Natural killer cell (primary cell): ENCODE measurements around the gene PAK2. TPM values are rescaled to one million over a fixed set of nuclear protein-coding genes. Genes with fewer than 3 reads are reported as not detected.

Experiments used
- ATAC-seq, 3 donors: fragments of 150-1000 bp in 2 of 3; fragments of 200-7000 bp in 1 of 3; cut with Tn5 transposase; 1 replicate in 1 of 3; 2 replicates in 2 of 3; pipeline ENCODE4 v1.10.0; 2021; ENCODE audit warnings: mild to moderate bottlenecking in 2 of 3, moderate library complexity in 2 of 3
- DNase-seq, 2 donors: peaks; one replicate each; pipeline versions ENCODE4 v3.0.0 to v3.0.0-alpha.2; 2013 to 2021; ENCODE audit warnings: mixed read lengths in 1 of 2
- H3K27ac ChIP-seq: one replicate; pipeline ENCODE4 v1.5.1; 2013; ENCODE audit warnings: mild to moderate bottlenecking, low read length
- H3K27me3 ChIP-seq: one replicate; pipeline ENCODE4 v1.6.1; 2013; ENCODE audit warnings: low read length; ENCODE audit not compliant: control insufficient read depth, insufficient read depth
- H3K36me3 ChIP-seq: one replicate; pipeline ENCODE4 v1.6.1; 2013; ENCODE audit warnings: low read length; ENCODE audit not compliant: control insufficient read depth, insufficient read depth
- H3K4me1 ChIP-seq: one replicate; pipeline ENCODE4 v1.6.1; 2013; ENCODE audit warnings: low read length; ENCODE audit not compliant: control insufficient read depth, insufficient read depth
- H3K4me3 ChIP-seq: one replicate; pipeline ENCODE4 v1.5.1; 2013; ENCODE audit warnings: low read length
- H3K9me3 ChIP-seq: one replicate; pipeline ENCODE4 v1.6.1; 2013; ENCODE audit warnings: low read length; ENCODE audit not compliant: control insufficient read depth, insufficient read depth
- H3K27ac Mint-ChIP-seq, 2 donors: one replicate each; pipeline ENCODE4 v1.8.0; 2022; ENCODE audit warnings: mild to moderate bottlenecking in 2 of 2, mixed read lengths in 2 of 2, moderate library complexity in 1 of 2
- H3K27me3 Mint-ChIP-seq, 2 donors: one replicate each; pipeline ENCODE4 v1.8.0; 2022; ENCODE audit warnings: low read depth in 2 of 2, mixed read lengths in 2 of 2
- H3K36me3 Mint-ChIP-seq: one replicate; pipeline ENCODE4 v1.8.0; 2022; ENCODE audit warnings: mixed read lengths
- H3K4me1 Mint-ChIP-seq, 2 donors: one replicate each; pipeline ENCODE4 v1.8.0; 2022; ENCODE audit warnings: mixed read lengths in 2 of 2
- H3K4me3 Mint-ChIP-seq: one replicate; pipeline ENCODE4 v1.8.0; 2022; ENCODE audit warnings: mild to moderate bottlenecking, moderate library complexity, mixed read lengths
- H3K9me3 Mint-ChIP-seq, 2 donors: one replicate each; pipeline ENCODE4 v1.8.0; 2022; ENCODE audit warnings: mixed read lengths in 2 of 2
- WGBS: methylation state at CpG from one replicate; pipeline ENCODE4 v1.1.7; 2013; ENCODE audit warnings: missing lambda C conversion rate; ENCODE audit not compliant: insufficient coverage; 5-methylcytosine and 5-hydroxymethylcytosine counted together
- intact Hi-C: fragments of 100-400 bp; cut with micrococcal nuclease; formaldehyde crosslinking; loops from one replicate; pipeline ENCODE4 v1.14.2; 2022
- total RNA-seq, 4 donors: library from RNA; stranded (reverse); fragments of 120-200 nt in 1 of 4; gene quantifications; one replicate each; pipeline versions ENCODE4 v1.2.3 to v1.2.4, GENCODE V29; 2013 to 2022
- TF ChIP-seq, protein P1 (sequence below): fragments of 200-600 bp; IDR thresholded peaks from one replicate; pipeline ENCODE4 v1.8.0; 2022; ENCODE audit warnings: antibody characterized with exemption

PAK2 gene
- total RNA-seq, 3 donors from 2014 or later (not counting 1 experiment from before 2014, with no cell fraction given) = 64.5 to 68.6 (median 66.4) TPM

DNA sequence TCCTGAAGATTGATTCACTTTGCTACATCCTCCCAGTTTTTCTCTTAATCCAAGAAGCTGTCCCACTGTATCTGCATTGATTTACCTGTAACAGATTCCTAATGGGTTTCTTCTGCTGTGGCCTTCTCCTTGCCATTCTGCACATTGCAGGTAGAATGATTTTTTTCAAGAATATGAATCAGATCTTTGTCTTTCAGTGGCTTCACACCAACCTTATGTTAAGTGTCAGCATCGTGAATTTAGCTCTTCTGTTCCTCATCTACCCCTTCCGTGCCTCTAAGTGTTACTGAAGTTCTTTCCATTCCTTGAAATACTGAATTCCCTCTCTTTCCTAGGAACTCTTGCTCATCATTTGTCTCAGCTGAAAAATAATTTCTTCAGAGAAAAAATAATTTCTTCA, 135.6 kb downstream of the PAK2 start:
- H3K4me3 ChIP-seq = no peak overlapping the region
- TF ChIP-seq, protein P1, sequence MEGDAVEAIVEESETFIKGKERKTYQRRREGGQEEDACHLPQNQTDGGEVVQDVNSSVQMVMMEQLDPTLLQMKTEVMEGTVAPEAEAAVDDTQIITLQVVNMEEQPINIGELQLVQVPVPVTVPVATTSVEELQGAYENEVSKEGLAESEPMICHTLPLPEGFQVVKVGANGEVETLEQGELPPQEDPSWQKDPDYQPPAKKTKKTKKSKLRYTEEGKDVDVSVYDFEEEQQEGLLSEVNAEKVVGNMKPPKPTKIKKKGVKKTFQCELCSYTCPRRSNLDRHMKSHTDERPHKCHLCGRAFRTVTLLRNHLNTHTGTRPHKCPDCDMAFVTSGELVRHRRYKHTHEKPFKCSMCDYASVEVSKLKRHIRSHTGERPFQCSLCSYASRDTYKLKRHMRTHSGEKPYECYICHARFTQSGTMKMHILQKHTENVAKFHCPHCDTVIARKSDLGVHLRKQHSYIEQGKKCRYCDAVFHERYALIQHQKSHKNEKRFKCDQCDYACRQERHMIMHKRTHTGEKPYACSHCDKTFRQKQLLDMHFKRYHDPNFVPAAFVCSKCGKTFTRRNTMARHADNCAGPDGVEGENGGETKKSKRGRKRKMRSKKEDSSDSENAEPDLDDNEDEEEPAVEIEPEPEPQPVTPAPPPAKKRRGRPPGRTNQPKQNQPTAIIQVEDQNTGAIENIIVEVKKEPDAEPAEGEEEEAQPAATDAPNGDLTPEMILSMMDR = no peak
- no peaks in the 10 kb centered on the region for H3K9me3 Mint-ChIP-seq
- H3K27me3 ChIP-seq = no peaks in the 10 kb centered on the region
- peaks cover 37% of the 10 kb centered on the region in 2 donors for H3K4me1 Mint-ChIP-seq
- intact Hi-C loops = no loop called here
- no peak overlapping the region for H3K4me3 Mint-ChIP-seq
- no peak overlapping the region for H3K27ac ChIP-seq
- ATAC-seq (no peak), DNase-seq (no peak)
- no peaks in the 10 kb centered on the region for H3K36me3 Mint-ChIP-seq
- WGBS = 72% methylated on average over 2 of the region's 2 CpGs
- no peaks in the 10 kb centered on the region for H3K27me3 Mint-ChIP-seq
- H3K4me1 ChIP-seq = no peaks in the 10 kb centered on the region
- no peaks in the 10 kb centered on the region for H3K9me3 ChIP-seq
- H3K36me3 ChIP-seq = peaks cover 5% of the 10 kb centered on the region
- peak overlapping the region in 1 of 2 donors; percentile 23 for H3K27ac Mint-ChIP-seq

Other genes with a start within 250 kb of the PAK2 start
- 10 to 100 TPM; 34.5 to 45.0 (median 42.0) TPM for gene RNF168, start 236.1 kb upstream of the PAK2 start, total RNA-seq
- gene SMCO1, start 224.5 kb upstream of the PAK2 start, total RNA-seq = not detected
- gene WDR53, start 171.3 kb upstream of the PAK2 start, total RNA-seq = 10 to 100 TPM; 13.5 to 16.2 (median 14.7) TPM
- 1 to 10 TPM; 3.2 to 7.9 (median 7.8) TPM for gene FBXO45, start 171.2 kb upstream of the PAK2 start, total RNA-seq
- 10 to 100 TPM; 32.5 to 56.3 (median 56.2) TPM for gene NRROS, start 100.2 kb upstream of the PAK2 start, total RNA-seq
- gene CEP19, start 27.6 kb upstream of the PAK2 start, total RNA-seq = 1 to 10 TPM in 2 of 3 donors, under 1 TPM in 1; 0.92 to 1.8 (median 1.1) TPM
- 10 to 100 TPM; 23.9 to 31.8 (median 24.2) TPM for gene PIGX, start 27.5 kb upstream of the PAK2 start, total RNA-seq
- 10 to 100 TPM; 77.0 to 98.7 (median 78.0) TPM for gene SENP5, start 128.1 kb downstream of the PAK2 start, total RNA-seq
- gene NCBP2, start 202.7 kb downstream of the PAK2 start, total RNA-seq = 10 to 100 TPM; 32.3 to 44.1 (median 37.5) TPM
- gene PIGZ, start 229.0 kb downstream of the PAK2 start, total RNA-seq = 1 to 10 TPM; 2.2 to 2.3 (median 2.2) TPM